Panc1 (cell line): ENCODE data around the gene FAM222B.

Source experiments
- POLR2AphosphoS5 ChIP-seq: IDR thresholded peaks from 2 replicates; pipeline ENCODE4 v1.6.1; 2012; ENCODE audit warnings: mild to moderate bottlenecking, low read depth, low read length, moderate library complexity
- SIN3A ChIP-seq: IDR thresholded peaks from 2 replicates; pipeline ENCODE4 v1.6.1; 2012; ENCODE audit warnings: low read depth, mild to moderate bottlenecking, low read length, moderate library complexity, borderline replicate concordance; ENCODE audit not compliant: insufficient read depth
- TCF7L2 ChIP-seq: IDR thresholded peaks from 2 replicates; pipeline ENCODE4 v1.6.1; 2011; ENCODE audit warnings: mild to moderate bottlenecking, low read depth, low read length, inconsistent platforms
- TF ChIP-seq, protein P1 (sequence below): fragments of 450-650 bp; IDR thresholded peaks from 2 replicates; pipeline ENCODE4 v1.5.1; 2017; ENCODE audit warnings: mild to moderate bottlenecking

DNA sequence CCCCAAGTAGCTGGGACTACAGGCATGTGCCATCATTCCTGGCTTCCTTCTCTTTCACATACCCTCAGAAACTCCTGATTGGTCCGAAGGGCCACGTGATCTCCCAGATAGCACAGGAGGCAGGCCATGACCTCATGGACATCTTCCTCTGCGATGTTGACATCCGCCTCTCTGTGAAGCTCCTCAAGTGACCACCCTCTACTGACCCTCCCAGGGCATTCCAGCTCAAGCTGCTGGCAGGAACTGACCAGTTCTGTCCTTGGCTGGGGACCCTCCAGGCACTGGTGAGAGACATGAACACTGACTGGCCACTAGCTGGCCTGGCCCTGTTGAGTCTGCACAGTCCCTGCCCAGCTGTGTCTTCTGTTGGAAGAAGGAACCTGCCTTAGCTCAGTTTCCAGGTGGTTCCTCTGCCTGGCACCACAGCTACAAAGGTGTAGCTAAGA, 17.8 kb upstream of the FAM222B start:
- TF ChIP-seq, protein P1, sequence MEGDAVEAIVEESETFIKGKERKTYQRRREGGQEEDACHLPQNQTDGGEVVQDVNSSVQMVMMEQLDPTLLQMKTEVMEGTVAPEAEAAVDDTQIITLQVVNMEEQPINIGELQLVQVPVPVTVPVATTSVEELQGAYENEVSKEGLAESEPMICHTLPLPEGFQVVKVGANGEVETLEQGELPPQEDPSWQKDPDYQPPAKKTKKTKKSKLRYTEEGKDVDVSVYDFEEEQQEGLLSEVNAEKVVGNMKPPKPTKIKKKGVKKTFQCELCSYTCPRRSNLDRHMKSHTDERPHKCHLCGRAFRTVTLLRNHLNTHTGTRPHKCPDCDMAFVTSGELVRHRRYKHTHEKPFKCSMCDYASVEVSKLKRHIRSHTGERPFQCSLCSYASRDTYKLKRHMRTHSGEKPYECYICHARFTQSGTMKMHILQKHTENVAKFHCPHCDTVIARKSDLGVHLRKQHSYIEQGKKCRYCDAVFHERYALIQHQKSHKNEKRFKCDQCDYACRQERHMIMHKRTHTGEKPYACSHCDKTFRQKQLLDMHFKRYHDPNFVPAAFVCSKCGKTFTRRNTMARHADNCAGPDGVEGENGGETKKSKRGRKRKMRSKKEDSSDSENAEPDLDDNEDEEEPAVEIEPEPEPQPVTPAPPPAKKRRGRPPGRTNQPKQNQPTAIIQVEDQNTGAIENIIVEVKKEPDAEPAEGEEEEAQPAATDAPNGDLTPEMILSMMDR = no peak
- no peak for TF ChIP-seq POLR2AphosphoS5
- TF ChIP-seq SIN3A = no peak
- no peak for TF ChIP-seq TCF7L2
